Amniotic epithelial cell (primary cell): ENCODE results near the gene CFAP46.
A peak's percentile ranks its signal among the peaks of the same experiment; 100 is the strongest.

Experiments
- DNase-seq: peaks from one replicate; pipeline ENCODE4 v3.0.0-alpha.2; 2010; ENCODE audit warnings: low read depth

Gene CFAP46

DNA sequence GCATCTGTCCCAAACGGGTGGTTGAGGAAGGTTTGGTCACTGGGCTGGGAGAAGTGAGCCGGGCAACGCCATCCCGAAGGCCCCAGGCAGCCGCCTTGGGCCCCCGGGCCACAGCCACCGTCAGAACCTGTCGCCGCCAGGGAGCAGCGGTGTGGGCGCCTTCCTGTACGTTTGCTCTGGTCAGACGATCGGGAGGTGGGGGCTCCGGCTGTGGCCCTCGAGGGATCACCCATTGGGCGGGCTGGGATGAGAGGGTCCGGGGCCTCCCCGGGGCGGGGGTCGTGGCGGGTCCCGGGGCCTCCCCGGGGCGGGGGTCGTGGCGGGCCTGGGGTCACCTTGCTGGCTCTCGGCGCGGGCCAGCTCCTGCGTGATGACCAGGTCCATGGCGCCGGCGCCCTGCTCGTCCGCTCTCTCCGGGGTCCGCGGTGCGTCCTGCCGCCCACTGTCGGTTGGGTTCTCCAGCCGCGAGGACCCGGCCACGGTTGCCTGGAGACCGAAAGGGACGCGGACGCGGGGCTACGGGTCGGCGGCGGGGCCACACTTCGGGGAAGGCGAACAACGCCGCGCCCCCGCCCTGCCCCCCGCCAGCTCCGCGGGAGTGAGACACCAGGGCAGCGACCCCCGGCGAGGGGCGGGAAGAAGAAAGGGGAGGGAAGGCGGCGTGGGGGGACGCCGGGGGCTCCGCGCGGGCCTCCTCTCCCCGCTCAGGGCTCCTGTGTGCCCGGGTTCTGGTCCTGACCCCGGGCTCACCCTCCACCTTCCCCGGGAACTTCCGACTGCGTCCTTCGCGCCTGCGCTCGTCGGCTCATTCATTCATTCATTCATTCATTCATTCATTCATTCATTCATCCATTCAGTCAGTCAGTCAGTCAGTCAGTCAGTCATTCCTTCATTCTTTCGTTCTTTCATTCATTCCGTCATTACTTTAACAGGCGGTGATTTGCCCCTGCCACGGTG, at the start of gene CFAP46:
CFAP46 (minus strand) TSS at position 470 of the 957 bp plus-strand sequence; CDS start at position 384, 86 bp downstream.
- DNase-seq: peak; percentile 50

DNA sequence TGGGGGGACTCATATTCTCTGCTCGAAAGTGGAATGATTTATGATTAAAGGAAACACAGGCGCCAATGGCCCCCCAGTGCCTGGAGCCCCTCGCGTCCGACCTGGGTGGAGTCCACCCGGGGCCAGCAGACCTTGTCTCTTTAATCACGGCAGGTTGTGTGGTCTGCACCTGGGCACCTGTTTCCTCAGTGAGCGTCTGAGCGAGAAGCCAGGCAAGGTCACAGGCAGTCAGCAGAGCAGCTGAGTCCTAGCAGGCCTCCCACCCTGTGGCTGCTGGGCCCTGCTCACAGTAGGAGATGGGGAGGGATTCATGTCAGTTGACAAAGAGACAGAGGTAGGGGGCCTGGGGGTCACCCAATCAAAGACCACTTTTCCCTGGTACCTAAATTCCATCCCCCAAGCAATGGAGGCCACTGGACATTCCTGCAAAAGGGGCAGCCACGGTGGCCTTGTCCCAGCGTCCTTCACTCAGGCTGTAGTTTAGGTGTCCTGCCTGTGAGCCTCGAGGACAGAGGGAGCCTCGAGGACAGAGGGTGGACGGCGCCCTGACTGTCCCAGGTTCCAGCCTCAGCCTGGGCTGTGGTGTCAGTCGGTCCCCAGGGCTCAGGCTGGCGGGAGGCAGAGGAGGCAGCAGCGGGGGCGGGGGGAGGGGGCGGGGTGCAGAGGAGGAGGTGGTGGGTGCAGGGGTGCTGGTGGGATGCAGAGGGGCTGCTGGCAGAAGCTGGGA, 49.5 kb upstream of the CFAP46 start:
- DNase-seq: no peak

DNA sequence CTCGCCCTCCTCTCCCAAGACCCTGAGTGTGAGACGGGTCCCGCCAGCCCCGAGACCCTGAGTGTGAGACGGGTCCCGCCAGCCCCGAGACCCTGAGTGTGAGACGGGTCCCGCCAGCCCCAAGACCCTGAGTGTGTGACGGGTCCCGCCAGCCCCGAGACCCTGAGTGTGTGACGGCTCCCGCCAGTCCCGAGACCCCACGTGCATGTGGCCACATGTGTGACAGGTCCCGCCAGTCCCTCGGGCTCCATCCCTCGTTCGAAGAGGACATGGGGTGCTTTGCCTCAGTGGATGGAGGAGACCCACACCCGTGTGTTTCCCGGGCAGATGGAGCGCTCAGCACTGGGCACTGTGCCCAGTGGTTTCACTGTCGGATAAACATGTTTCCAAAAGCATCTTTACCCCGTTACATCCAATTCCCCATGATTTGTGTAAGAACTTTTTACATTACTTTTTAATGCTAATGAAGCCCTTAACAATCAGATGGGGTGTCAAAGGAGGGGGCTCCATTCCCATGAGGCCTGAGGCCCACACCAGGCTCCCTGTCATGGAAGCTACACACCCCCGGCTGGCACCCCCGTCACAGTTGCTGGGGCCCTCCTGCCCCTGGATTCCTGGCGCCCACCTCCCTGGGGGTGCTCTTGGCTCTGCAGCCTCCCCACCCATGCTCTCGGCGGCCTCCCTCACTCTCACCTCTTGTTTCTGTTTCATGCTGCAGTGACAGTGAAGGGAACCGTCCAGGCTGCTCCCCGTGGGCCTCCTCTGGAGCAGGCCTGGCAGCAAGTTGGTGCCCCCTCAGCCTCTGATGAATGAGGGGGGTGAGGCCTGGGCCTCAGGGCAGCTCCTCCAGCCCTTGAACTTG, 48.5 kb upstream of the CFAP46 start:
- DNase-seq: no peak

DNA sequence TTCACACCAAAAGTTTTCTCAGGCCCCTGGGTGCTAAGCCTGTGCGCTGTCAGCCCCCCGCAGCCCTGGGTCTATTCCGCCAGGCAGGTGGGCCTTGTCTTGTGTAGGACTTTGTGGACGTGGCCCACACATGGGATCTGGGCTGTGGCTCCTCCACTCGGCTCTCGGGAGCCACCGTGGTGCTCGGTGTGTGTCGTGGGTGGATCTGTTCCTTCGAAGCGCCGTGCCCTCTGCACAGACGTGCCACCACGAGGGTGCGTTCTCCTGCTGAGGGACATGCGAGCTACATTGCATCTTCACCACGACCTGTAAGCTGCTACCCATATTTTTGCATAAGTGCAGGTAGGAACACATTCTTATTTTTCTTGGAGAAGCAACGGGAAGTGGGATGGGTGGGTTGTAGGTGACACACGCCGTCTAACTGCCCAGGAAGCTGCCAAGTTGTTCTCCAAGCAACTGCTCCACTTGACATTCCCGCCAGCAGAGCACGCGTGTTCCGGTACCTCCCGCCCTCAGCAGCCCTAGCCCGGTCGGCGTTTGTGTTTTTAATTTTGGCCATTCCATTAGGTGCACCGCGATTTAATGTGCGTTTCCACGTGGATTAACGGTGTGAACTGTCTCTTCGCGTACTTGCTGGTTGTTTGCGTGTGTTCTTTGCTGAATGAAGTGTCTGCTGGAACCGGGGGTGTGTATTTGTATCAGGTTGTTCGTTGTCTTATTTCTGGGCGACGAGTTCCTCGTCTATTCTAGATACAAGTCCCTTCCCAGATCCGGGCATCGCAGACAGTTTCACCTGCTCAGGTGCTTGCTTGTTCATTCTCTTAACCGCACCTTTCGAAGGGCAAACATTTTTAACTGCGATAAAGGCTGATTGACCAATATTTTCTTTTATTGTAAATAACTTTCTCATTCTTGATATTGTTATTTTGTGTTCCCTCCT, 47.4 kb upstream of the CFAP46 start:
- no peak for DNase-seq

DNA sequence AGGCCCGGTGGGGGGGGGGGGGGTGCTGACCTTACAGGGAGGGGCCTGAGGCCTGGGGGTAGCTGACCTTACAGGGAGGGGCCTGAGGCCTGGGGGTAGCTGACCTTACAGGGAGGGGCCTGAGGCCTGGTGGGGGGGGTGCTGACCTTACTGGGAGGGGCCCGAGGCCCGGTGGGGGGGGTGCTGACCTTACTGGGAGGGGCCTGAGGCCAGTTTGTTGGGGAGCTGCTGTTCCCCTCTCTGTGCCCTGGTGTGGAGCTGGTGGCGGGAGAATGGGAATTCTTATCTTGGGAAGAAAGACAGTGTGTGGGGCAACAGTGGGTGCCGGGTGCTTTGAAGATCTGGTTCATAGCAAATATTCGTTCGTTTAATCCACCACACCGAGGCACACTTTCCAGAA, 46.6 kb upstream of the CFAP46 start:
- DNase-seq: no peak

DNA sequence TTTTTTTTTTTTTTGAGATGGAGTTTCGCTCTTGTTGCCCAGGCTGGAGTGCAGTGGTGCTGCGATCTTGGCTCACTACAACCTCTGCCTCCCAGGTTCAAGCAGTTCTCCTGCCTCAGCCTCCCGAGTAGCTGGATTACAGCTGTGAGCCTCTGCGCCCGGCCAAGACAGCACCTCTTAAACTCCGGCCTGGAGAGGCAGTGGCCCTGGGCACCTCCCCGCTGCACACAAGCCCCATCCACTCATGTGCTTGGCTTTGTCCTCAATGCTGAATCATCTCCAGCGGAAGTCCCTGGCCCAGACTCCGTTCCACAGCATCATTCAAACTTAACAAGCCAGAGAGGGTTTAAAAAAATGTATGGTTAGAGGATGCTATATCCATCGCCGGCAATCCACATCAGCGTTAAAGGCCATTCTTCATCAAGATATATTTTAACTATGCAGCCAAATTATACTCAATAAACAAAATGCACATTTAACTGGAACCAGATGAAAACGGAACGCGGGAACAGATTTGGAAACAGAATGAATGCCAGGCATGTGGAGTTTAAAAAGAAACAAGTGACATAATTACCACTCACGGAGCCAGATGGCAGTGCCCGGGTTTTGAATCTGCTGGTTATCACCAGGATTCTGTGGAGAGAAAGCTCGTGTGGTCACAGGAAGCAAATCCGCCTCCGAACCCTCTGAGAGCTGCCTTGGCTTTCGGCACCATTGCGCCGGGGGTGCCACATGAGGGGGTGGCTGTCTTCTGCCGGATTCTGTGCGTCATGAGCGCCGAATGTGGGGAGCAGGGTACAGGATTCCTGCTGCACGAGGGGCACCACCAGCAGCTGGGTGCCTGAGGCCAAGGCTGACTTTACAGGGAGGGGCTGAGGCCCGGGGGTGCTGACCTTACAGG, 45.6 kb upstream of the CFAP46 start:
- DNase-seq: no peak

DNA sequence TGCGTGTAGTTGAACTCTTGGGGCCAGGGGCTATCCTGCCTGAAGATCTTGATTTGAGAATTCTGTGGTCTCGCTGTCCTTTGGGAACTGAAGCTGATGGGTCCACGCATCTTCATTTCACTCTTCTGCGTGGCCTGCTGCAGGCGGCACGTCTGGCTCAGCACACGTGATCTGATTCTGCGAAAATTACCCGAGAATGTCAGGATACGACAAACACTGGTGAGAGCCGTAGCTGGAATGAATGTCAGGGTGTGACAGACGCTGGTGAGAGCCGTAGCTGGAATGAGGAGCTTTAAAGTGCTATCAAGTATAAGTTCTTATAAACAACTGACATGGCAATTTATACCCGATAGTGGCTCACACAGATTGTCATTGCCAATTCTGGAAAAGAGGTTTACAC, 44.6 kb upstream of the CFAP46 start:
- no peak for DNase-seq

DNA sequence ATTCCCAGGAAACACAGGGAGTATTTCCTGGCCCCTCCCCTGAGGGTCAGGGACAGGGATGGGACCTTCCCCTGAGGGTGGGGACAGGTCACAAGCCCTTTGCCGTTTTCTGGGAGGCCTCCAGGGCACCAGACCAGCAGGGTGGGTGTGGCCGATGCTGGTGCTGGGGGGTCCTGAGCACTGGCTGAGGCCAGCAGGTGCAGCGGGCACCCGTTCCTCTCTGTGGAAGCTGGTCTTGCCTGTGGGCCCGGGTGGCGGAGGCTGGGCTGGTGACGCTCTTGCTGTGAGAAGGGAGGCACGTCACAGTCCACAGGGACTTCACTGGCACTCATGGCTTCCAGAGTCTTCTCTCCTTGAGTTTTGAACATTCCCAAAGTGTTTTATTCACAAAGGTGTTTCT, 44.2 kb upstream of the CFAP46 start:
- DNase-seq: no peak

DNA sequence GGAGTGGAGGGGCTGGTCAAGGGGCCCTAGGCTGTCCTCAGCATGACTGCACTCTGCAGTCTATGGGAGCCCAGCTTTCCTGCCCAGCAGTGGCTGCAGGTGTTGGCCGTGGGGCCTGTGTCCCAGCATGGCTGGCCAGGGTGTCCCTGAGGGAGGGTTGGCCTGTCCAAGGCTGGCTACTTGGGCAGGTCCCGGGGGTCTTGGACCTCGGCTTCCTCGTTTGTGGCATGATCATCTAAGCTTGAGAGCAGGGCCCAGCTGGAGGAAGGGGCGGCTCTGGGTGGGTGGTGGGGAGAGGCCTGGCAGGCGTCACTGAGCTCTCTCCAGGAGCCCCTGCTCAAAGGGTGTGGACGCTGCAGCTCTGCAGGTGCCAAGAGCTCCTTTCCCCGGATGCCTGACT, 43.7 kb upstream of the CFAP46 start:
- DNase-seq: no peak

DNA sequence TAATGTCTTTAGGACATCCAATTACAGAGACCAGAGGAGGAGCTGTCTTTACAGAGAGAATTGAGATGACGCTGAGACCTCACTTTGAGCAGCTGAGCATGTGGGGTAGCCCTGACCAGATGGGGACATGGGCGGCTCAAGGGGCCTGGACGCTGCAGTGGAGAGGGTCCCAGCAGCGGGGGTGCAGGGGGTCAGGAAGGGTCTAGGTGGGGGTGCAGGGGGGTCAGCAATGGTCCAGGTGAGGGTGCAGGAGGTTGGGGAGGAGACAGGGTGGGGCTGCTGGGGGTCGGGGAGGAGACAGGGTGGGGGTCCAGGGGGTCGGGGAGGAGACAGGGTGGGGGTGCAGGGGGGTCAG, 43.2 kb upstream of the CFAP46 start:
- DNase-seq: no peak

DNA sequence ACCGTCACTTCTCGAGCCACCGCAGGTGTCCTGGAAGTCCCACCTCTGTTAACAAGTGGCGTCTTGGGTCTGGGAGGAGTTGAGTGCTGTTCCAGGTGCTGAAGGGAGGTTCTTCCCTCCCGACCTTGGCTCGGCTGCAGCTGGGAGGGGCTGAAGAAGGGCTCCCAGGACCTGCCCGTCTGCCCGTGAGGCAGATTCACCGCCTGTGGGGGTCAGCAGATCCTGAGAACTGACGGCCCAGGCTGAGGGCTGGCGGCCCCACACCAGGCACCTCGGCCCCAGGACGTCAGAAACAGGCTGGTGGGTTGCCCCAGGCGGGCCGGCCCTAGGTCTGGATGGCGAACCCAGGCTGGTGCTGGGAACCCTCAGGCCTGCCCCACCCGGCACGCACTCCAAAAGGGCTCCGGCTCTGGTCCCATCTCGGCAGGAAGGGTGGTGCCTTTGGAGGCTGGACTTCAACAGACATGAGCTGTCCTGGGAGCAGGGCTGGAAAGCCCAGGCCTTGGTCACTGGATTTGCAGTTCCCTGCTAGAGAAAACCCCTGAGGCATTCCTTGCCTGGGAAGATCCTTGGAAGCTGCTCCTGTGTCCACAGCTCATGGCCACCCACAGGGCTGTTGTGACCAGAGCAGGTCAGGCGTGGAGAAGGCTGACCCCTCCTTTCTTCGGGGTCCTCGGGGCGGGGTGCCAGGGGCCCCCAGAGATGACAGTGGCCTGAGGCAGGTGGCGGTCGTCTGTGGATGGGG, 42.6 kb upstream of the CFAP46 start:
- DNase-seq: no peak

DNA sequence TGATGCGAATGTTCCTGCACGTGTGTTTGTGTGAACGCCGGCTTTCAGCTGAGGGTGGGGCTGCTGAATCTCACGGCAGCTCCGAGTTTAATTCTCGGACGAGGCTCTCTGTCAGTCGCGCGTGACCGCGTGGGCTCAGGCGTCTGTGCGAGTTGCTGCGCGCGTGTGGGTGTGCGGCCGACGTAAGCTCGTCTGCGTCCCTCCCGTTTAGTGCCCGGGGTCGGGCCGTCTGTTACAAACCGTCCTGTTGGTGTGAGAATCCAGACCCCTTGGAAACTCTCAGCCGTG, 41.6 kb upstream of the CFAP46 start:
- DNase-seq: no peak

DNA sequence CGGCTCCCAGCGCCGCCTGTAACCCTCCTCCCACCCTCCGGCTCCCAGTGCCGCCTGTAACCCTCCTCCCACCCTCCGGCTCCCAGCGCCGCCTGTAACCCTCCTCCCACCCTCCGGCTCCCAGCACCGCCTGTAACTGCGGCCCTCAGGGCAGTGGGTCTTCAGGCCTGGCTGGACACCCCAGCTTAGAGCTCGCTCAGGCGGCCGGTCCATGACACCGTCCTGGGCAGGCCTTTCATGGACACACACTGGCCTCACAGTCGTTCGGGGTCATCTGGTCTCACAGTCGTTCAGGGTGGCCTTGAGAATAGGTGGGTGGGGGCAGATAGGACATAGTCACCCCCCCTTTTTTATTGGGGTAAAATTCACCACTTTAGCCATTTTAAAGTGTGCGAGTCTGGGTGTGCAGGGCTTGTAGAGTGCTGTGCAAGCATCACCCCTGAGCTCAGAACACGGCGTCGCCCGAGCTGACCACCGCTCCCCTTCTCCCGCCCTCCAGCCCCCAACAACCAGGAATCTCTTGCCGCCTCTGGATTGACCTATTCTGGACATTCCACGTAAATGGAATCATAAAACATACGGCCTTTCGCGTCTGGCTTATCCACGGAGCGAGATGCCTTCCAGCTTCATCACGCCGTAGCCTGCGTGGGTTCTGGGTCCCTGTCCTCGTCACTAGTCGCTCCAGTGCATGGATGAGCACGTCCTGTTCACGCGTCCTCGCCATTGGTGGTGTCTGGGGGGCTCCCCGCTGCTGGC, 41.1 kb upstream of the CFAP46 start:
- DNase-seq: no peak

DNA sequence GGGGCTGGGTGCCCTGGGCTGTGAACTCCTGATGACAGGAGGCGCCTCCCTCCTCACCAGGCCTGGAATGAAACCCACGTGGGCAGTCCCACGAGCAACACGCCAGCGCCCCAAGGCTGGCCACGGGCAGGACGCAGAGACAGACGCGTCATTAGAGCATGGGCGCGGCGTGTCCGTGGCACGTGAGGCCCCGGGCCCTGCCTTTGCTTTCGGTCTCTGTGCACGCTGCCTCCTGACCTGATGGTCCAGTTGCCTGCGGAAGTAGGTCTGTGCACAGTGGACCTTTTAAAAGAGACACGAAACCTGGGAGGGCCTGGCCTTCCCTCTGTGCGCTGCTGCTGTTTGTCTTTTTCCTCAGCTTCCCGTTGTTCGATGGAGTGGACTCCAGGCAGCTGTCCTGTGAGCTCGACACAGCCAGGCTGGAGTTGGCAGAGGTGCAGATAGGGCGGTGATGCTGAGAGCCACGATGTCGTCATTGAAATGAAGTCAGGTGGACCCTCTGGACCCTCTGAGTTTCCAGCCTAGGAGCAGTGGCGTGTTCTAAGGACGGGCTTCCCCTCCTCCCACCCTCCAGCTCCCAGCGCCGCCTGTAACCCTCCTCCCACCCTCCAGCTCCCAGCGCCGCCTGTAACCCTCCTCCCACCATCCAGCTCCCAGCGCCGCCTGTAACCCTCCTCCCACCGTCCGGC, 40.1 kb upstream of the CFAP46 start:
- no peak for DNase-seq

DNA sequence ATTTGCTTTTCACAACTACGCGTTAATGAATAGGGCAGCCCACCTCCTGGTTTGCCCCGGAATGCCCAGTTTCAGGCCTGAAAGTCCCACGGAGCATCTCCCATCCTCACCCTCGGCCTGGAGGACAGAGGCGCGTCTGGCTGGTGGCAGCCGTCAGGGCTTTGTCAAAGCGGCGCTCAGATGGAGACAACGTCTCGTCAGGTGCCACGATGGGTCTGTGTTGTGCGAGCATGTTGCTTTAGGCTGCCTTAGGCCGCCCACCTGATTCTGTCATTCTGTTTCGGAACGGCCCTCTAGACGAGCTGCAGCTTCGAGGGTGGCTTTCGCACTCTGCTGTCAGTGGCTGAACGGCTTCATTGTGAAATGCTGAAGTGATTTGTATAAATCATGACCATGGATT, 39.4 kb upstream of the CFAP46 start:
- no peak for DNase-seq

DNA sequence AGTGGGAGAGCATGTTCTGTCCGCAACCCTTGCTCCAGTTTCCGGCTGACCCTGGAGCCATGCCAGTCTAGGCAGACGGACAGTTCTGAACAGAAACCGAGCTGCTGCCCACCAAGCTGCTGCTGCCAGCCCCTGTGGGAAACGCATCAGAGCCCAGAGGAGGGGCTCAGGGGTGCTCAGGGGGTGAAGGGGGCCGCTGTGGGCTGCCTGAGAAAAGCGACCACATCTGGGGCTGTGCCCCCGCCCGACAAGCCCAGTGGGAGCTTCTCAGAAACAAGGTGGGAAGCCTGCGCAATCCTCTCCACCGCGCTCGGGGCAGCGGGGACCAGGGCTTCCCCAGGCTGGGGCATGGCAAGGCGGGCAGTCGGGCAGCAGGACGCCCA, 38.8 kb upstream of the CFAP46 start:
- DNase-seq: no peak

DNA sequence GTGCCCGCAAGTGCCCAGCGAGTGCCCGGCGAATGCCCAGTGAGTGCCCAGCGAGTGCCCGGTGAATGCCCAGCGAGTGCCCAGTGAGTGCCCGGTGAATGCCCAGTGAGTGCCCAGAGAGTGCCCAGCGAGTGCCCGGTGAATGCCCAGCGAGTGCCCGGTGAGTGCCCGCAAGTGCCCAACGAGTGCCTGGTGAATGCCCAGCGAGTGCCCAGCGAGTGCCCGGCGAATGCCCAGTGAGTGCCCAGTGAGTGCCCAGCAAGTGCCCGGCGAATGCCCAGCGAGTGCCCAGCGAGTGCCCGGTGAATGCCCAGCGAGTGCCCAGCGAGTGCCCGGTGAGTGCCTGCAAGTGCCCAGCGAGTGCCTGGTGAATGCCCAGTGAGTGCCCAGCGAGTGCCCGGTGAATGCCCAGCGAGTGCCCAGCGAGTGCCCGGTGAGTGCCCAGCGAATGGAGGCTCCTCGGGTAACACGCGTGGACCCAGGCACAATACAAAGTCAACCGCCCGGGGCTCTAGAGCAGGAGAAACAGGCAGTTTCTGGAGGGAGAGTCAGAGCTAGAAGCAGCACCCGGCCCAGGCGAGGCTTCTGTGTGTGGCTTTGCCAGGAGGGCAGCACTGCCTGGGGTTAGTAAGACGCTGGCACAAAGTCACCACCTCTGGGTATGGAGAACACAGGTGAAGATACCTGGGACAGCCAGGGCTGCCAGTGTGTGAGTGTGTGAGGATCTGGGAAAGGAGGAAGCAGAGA, 38.2 kb upstream of the CFAP46 start:
- no peak for DNase-seq
